ENCODE data around the gene ARHGAP19.

ARHGAP19 gene

GRCh38 chr10:97311111-97311626 is 18.7 kb upstream of the ARHGAP19 start:
- H3K27ac ChIP-seq (ENCODE audit: low read depth, low read length), result no peak overlapping the region
- no peak overlapping the region for H2BK12ac ChIP-seq (ENCODE audit: low read length)
- H3K4me3 ChIP-seq (ENCODE audit: low read depth, low read length), result no peak overlapping the region
- H3K9me3 ChIP-seq (ENCODE audit: insufficient read depth, low read depth, low read length), result no peaks in the 10 kb centered on the region
- H2BK5ac ChIP-seq (ENCODE audit: low read depth, low read length, poor library complexity), result no peak overlapping the region
- no CpG with 5 or more reads among the region's 4 CpGs for WGBS (ENCODE audit: extremely low coverage, insufficient coverage, insufficient read length)
- no peak overlapping the region for H2AFZ ChIP-seq (ENCODE audit: insufficient read depth, low read length, poor library complexity)
- H3K36me3 ChIP-seq (ENCODE audit: control insufficient read depth in 1 of 2, insufficient read depth in 2 of 2, low read length in 2 of 2), result no peaks in the 10 kb centered on the region
- DNase-seq, result no peak
- H2AK5ac ChIP-seq (ENCODE audit: low read length), result no peak overlapping the region
- H3K4me2 ChIP-seq (ENCODE audit: low read length), result no peak overlapping the region
- no peak overlapping the region for H4K91ac ChIP-seq (ENCODE audit: low read depth, low read length)
- H3K4me1 ChIP-seq (ENCODE audit: control insufficient read depth in 1 of 2, insufficient read depth in 2 of 2, low read length in 2 of 2), result no peaks in the 10 kb centered on the region
- H3K14ac ChIP-seq (ENCODE audit: low read length), result no peak overlapping the region
- no peak overlapping the region for H3K23ac ChIP-seq (ENCODE audit: low read length)
- no peaks in the 10 kb centered on the region for H3K27me3 ChIP-seq (ENCODE audit: insufficient read depth, low read length)
- H3K9ac ChIP-seq (ENCODE audit: low read length), result no peak overlapping the region
- H3K4ac ChIP-seq (ENCODE audit: low read depth, low read length), result no peak overlapping the region
- H2BK120ac ChIP-seq (ENCODE audit: insufficient read depth, low read length, poor library complexity), result no peak overlapping the region
- no peaks in the 10 kb centered on the region for H3K79me2 ChIP-seq (ENCODE audit: control insufficient read depth, insufficient read depth, low read length, poor library complexity)
- no peak overlapping the region for H4K8ac ChIP-seq (ENCODE audit: low read depth, low read length)
- H3K18ac ChIP-seq (ENCODE audit: low read length), result no peak overlapping the region
- no peaks in the 10 kb centered on the region for H3K79me1 ChIP-seq (ENCODE audit: low read length)
- H4K12ac ChIP-seq (ENCODE audit: low read depth, low read length), result no peak overlapping the region

GRCh38 chr10:97307866-97308780 is 15.7 kb upstream of the ARHGAP19 start:
- no peak overlapping the region for H4K91ac ChIP-seq (ENCODE audit: low read depth, low read length)
- WGBS (ENCODE audit: extremely low coverage, insufficient coverage, insufficient read length), result no CpG with 5 or more reads among the region's 10 CpGs
- no peak overlapping the region for H3K4me3 ChIP-seq (ENCODE audit: low read depth, low read length)
- H3K18ac ChIP-seq (ENCODE audit: low read length), result no peak overlapping the region
- no peak overlapping the region for H3K27ac ChIP-seq (ENCODE audit: low read depth, low read length)
- no peak for DNase-seq
- no peak overlapping the region for H4K12ac ChIP-seq (ENCODE audit: low read depth, low read length)
- H4K8ac ChIP-seq (ENCODE audit: low read depth, low read length), result no peak overlapping the region
- H2BK12ac ChIP-seq (ENCODE audit: low read length), result no peak overlapping the region
- no peaks in the 10 kb centered on the region for H3K36me3 ChIP-seq (ENCODE audit: control insufficient read depth in 1 of 2, insufficient read depth in 2 of 2, low read length in 2 of 2)
- H3K27me3 ChIP-seq (ENCODE audit: insufficient read depth, low read length), result no peaks in the 10 kb centered on the region
- no peak overlapping the region for H2AFZ ChIP-seq (ENCODE audit: insufficient read depth, low read length, poor library complexity)
- no peak overlapping the region for H2AK5ac ChIP-seq (ENCODE audit: low read length)
- no peaks in the 10 kb centered on the region for H3K79me1 ChIP-seq (ENCODE audit: low read length)
- H3K4me1 ChIP-seq (ENCODE audit: control insufficient read depth in 1 of 2, insufficient read depth in 2 of 2, low read length in 2 of 2), result no peaks in the 10 kb centered on the region
- no peak overlapping the region for H3K23ac ChIP-seq (ENCODE audit: low read length)
- H3K4me2 ChIP-seq (ENCODE audit: low read length), result no peak overlapping the region
- H3K9ac ChIP-seq (ENCODE audit: low read length), result no peak overlapping the region
- H2BK5ac ChIP-seq (ENCODE audit: low read depth, low read length, poor library complexity), result no peak overlapping the region
- H2BK120ac ChIP-seq (ENCODE audit: insufficient read depth, low read length, poor library complexity), result no peak overlapping the region
- no peak overlapping the region for H3K14ac ChIP-seq (ENCODE audit: low read length)
- H3K4ac ChIP-seq (ENCODE audit: low read depth, low read length), result no peak overlapping the region
- H3K79me2 ChIP-seq (ENCODE audit: control insufficient read depth, insufficient read depth, low read length, poor library complexity), result no peaks in the 10 kb centered on the region
- H3K9me3 ChIP-seq (ENCODE audit: insufficient read depth, low read depth, low read length), result no peaks in the 10 kb centered on the region

DNA sequence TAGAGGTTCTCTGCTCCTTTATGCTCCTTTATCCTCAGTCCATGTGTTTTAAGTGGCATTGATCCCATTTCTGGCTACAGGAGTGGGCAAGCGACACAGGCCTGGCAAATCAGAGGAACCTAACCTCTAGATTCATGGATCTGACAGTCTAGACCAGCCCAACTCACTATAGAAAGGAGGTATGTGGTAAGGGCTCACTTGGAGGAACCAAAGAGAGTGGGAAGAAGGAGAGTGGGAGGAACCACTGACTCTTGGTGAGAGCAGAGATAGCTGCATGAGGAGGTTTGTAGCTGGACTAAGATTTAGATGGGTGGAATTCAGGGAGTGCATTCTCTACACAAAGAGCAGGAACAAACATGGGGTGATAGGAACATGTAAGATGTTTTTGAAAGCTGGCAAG is 15.0 kb upstream of the ARHGAP19 start:
- no peak overlapping the region for H3K27ac ChIP-seq (ENCODE audit: low read depth, low read length)
- no peaks in the 10 kb centered on the region for H3K36me3 ChIP-seq (ENCODE audit: control insufficient read depth in 1 of 2, insufficient read depth in 2 of 2, low read length in 2 of 2)
- H2BK5ac ChIP-seq (ENCODE audit: low read depth, low read length, poor library complexity), result no peak overlapping the region
- WGBS (ENCODE audit: extremely low coverage, insufficient coverage, insufficient read length), result no CpG with 5 or more reads among the region's 1 CpG
- H2AFZ ChIP-seq (ENCODE audit: insufficient read depth, low read length, poor library complexity), result no peak overlapping the region
- no peak overlapping the region for H3K18ac ChIP-seq (ENCODE audit: low read length)
- no peaks in the 10 kb centered on the region for H3K4me1 ChIP-seq (ENCODE audit: control insufficient read depth in 1 of 2, insufficient read depth in 2 of 2, low read length in 2 of 2)
- no peak overlapping the region for H3K14ac ChIP-seq (ENCODE audit: low read length)
- H2BK12ac ChIP-seq (ENCODE audit: low read length), result no peak overlapping the region
- H3K79me2 ChIP-seq (ENCODE audit: control insufficient read depth, insufficient read depth, low read length, poor library complexity), result no peaks in the 10 kb centered on the region
- no peak overlapping the region for H2BK120ac ChIP-seq (ENCODE audit: insufficient read depth, low read length, poor library complexity)
- no peak overlapping the region for H4K8ac ChIP-seq (ENCODE audit: low read depth, low read length)
- no peak overlapping the region for H2AK5ac ChIP-seq (ENCODE audit: low read length)
- no peak overlapping the region for H3K4ac ChIP-seq (ENCODE audit: low read depth, low read length)
- no peak overlapping the region for H4K91ac ChIP-seq (ENCODE audit: low read depth, low read length)
- H3K27me3 ChIP-seq (ENCODE audit: insufficient read depth, low read length), result no peaks in the 10 kb centered on the region
- H3K23ac ChIP-seq (ENCODE audit: low read length), result no peak overlapping the region
- DNase-seq, result no peak
- H3K79me1 ChIP-seq (ENCODE audit: low read length), result no peaks in the 10 kb centered on the region
- no peak overlapping the region for H3K4me3 ChIP-seq (ENCODE audit: low read depth, low read length)
- no peak overlapping the region for H3K4me2 ChIP-seq (ENCODE audit: low read length)
- no peak overlapping the region for H4K12ac ChIP-seq (ENCODE audit: low read depth, low read length)
- no peaks in the 10 kb centered on the region for H3K9me3 ChIP-seq (ENCODE audit: insufficient read depth, low read depth, low read length)
- no peak overlapping the region for H3K9ac ChIP-seq (ENCODE audit: low read length)

DNA sequence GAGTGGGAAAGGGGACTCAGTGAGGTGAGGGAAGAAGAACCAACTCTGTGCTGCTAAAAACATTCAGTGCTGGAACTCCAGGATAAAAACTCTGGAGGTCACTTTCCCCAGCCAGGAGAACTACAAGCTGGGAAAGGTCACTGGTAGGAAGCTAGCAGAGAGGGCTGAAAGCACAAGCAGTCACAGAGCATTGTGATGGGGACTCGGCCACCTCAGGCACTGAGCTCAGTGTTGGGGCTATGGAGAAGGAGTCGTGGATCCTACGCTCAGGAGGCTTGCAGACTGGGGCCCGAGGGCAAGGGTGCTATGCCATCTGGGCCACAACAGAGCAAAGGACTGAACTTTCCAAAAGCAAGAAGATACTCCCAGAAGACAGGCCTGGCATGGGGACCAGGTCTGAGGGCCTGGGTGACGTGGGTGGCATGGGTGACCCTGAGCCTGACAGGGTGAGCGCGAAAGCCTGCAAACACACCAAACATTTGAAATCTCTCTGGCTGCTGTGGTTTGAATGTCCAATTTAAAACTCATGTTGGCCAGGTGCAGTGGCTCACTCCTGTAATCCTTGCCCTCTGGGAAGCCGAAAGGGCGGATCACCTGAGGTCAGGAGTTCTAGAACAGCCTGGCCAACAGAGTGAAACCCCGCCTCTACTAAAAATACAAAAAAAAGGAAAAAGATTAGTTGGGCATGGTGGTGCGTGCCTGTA is 9.8 kb upstream of the ARHGAP19 start:
- Histone ChIP-seq H2BK120ac (ENCODE audit: insufficient read depth, low read length, poor library complexity) (no peak overlapping the region), H2AK5ac (ENCODE audit: low read length) (no peak overlapping the region), H3K27ac (ENCODE audit: low read depth, low read length) (no peak overlapping the region), H3K14ac (ENCODE audit: low read length) (no peak overlapping the region), H3K4me1 (ENCODE audit: control insufficient read depth in 1 of 2, insufficient read depth in 2 of 2, low read length in 2 of 2) (no peaks in the 10 kb centered on the region), H4K91ac (ENCODE audit: low read depth, low read length) (no peak overlapping the region), H4K8ac (ENCODE audit: low read depth, low read length) (no peak overlapping the region), H3K79me1 (ENCODE audit: low read length) (no peaks in the 10 kb centered on the region), H2AFZ (ENCODE audit: insufficient read depth, low read length, poor library complexity) (no peak overlapping the region), H3K36me3 (ENCODE audit: control insufficient read depth in 1 of 2, insufficient read depth in 2 of 2, low read length in 2 of 2) (no peaks in the 10 kb centered on the region), H3K23ac (ENCODE audit: low read length) (no peak overlapping the region), H3K79me2 (ENCODE audit: control insufficient read depth, insufficient read depth, low read length, poor library complexity) (no peaks in the 10 kb centered on the region), H3K4me2 (ENCODE audit: low read length) (no peak overlapping the region), H3K27me3 (ENCODE audit: insufficient read depth, low read length) (no peaks in the 10 kb centered on the region), H3K4me3 (ENCODE audit: low read depth, low read length) (no peak overlapping the region), H3K4ac (ENCODE audit: low read depth, low read length) (no peak overlapping the region), H2BK5ac (ENCODE audit: low read depth, low read length, poor library complexity) (no peak overlapping the region), H4K12ac (ENCODE audit: low read depth, low read length) (no peak overlapping the region), H3K9me3 (ENCODE audit: insufficient read depth, low read depth, low read length) (peaks cover 2% of the 10 kb centered on the region), H3K18ac (ENCODE audit: low read length) (no peak overlapping the region), H3K9ac (ENCODE audit: low read length) (no peak overlapping the region), H2BK12ac (ENCODE audit: low read length) (no peak overlapping the region)
- no peak for DNase-seq
- no CpG with 5 or more reads among the region's 11 CpGs for WGBS (ENCODE audit: extremely low coverage, insufficient coverage, insufficient read length)

Data from trophoblast cell (in vitro differentiated cells and primary cell).